ENCODE data around the gene FXYD5. TPM values are rescaled to one million over a fixed set of nuclear protein-coding genes. Genes with fewer than 3 reads are reported as not detected.
A peak's percentile ranks its signal among the peaks of the same experiment; 100 is the strongest.

The FXYD5 gene
- total RNA-seq, 1 donor from 2014 or later = 124 TPM

DNA sequence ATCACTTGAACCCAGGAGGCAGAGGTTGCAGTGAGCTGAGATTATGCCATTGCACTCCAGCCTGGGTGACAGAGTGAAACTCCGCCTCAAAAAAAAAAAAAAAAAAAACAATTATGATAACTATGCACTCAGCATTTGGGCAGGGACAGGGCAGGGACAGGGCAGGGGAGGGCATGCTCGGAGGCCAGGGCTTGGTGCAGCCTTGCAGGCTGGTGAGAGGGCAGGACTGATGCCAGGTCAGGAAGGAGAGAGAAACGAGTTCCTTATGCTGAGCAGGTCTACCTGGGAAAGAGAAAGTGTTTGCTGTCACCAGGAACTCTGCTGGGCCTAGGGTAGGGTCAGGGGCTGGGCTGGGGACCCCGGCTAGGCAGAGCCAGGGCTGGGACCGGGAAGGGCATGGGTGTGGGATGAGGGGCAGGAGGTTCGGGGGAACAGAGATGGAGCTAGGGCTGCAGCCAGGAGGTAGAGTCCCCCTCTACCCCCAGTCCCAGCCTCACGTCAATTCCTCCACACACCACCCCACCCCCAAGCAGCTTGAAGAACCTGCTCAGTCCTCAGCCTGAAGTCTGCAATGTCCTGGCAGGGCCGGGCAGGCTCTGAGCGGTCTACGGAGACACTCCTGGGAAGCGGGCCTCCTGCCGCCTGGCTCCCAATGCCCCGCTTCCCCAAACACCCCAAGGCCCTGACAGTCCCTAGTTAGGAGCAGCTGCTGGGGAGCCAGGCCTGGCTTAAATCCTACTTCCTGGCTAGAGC, 36.1 kb upstream of the FXYD5 start:
- H3K27ac ChIP-seq = peak overlapping the region; percentile 74
- peak; percentile 81 for ATAC-seq
- peak; percentile 89 for DNase-seq

DNA sequence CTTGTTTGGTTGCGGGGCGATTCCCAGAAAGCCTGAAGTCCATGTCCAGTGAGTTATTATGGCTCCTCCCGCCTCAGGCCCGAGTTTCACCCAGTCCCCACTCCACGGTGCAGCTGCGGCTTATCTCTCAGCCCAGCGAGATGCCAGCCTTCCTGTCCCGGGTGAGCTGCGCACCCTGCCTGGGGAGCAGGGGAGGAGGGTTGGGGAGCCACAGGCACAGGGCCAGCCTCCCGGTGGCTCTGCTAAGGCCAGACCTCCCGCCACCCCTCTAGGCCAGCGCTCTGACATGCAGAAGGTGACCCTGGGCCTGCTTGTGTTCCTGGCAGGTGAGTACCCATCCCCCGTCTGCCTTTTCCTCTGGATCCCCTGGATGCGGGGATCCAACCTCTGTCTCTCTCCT, 35.4 kb upstream of the FXYD5 start:
- TF ChIP-seq, protein P1, sequence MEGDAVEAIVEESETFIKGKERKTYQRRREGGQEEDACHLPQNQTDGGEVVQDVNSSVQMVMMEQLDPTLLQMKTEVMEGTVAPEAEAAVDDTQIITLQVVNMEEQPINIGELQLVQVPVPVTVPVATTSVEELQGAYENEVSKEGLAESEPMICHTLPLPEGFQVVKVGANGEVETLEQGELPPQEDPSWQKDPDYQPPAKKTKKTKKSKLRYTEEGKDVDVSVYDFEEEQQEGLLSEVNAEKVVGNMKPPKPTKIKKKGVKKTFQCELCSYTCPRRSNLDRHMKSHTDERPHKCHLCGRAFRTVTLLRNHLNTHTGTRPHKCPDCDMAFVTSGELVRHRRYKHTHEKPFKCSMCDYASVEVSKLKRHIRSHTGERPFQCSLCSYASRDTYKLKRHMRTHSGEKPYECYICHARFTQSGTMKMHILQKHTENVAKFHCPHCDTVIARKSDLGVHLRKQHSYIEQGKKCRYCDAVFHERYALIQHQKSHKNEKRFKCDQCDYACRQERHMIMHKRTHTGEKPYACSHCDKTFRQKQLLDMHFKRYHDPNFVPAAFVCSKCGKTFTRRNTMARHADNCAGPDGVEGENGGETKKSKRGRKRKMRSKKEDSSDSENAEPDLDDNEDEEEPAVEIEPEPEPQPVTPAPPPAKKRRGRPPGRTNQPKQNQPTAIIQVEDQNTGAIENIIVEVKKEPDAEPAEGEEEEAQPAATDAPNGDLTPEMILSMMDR (IDR thresholded peaks at IDR 0.05) = no peak
- H3K4me3 ChIP-seq = peak overlapping the region; percentile 30
- DNase-seq = no peak

More for the DNA sequence above, 36.1 kb upstream of the FXYD5 start:
- Histone ChIP-seq H3K36me3 (peaks cover 3% of the 10 kb centered on the region), H3K4me3 (peak overlapping the region; percentile 30), H3K27me3 (no peaks in the 10 kb centered on the region), H3K4me1 (peaks cover 30% of the 10 kb centered on the region), H3K9me3 (no peaks in the 10 kb centered on the region)
- intact Hi-C loops (cut with DNase I) = no loop called here
- TF ChIP-seq, protein P1 (IDR thresholded peaks at IDR 0.05) = no peak

DNA sequence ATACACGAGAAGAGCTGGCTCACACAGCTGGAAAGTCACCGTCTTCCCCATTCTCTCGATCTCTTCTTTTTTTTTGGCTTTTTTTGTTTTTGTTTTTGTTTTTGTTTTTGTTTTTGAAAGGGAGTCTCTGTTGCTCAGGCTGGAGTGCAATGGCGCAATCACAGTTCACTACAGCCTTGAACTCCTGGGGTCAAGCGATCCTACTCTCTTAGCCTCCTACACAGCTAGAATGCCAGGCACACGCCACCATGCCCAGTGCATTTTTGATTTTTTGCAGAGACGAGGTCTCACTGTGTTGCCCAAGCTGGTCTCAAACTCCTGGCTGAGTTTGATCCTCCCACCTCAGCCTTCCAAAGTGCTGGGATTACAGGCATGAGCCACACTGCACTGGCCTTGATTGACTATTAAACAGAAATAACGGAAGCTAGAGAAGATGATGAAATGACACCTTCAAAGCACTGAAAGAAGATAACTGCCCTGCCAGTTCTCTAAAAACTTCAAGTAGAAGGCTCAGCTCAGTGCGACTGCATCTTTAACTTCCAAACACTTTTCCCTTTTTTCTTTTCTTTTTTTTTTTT, 34.9 kb upstream of the FXYD5 start:
- Histone ChIP-seq H3K36me3 (peaks cover 3% of the 10 kb centered on the region), H3K4me1 (peaks cover 32% of the 10 kb centered on the region), H3K27ac (peak overlapping the region; percentile 74), H3K27me3 (no peaks in the 10 kb centered on the region), H3K9me3 (no peaks in the 10 kb centered on the region), H3K4me3 (peak overlapping the region; percentile 30)
- TF ChIP-seq, protein P1 (IDR thresholded peaks at IDR 0.05) = no peak
- intact Hi-C loops (cut with DNase I) = no loop called here
- ATAC-seq = no peak
- no peak for DNase-seq

More for the DNA sequence above, 35.4 kb upstream of the FXYD5 start:
- Histone ChIP-seq H3K36me3 (peaks cover 3% of the 10 kb centered on the region), H3K27me3 (no peaks in the 10 kb centered on the region), H3K9me3 (no peaks in the 10 kb centered on the region), H3K27ac (peak overlapping the region; percentile 74), H3K4me1 (peaks cover 36% of the 10 kb centered on the region)
- intact Hi-C loops (cut with DNase I) = no loop called here
- ATAC-seq = no peak

DNA sequence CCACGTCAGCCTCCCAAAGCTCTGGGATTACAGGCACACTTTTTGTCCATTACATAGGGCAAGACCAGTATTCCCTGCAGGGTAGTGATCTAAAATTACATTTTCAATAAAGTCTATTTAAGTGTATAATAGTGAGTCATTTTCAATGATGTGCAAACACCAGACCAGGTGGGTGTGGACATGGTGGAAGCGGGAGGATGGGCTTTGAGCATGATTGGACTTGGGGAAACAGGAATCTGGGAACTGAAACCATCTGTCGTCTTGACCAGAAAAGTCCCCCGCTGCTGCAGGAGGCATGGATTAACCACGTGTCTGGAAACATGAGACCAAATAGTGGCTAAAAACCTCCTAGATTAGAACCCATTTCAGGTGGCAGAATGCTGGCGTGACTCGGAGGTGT, 34.0 kb upstream of the FXYD5 start:
- no peak overlapping the region for H3K4me3 ChIP-seq
- H3K27me3 ChIP-seq = no peaks in the 10 kb centered on the region
- intact Hi-C loops (cut with DNase I) = no loop called here
- no peak for ATAC-seq
- H3K27ac ChIP-seq = no peak overlapping the region
- H3K9me3 ChIP-seq = no peaks in the 10 kb centered on the region
- H3K36me3 ChIP-seq = peaks cover 3% of the 10 kb centered on the region
- H3K4me1 ChIP-seq = peaks cover 32% of the 10 kb centered on the region
- TF ChIP-seq, protein P1 (IDR thresholded peaks at IDR 0.05) = no peak
- no peak for DNase-seq

DNA sequence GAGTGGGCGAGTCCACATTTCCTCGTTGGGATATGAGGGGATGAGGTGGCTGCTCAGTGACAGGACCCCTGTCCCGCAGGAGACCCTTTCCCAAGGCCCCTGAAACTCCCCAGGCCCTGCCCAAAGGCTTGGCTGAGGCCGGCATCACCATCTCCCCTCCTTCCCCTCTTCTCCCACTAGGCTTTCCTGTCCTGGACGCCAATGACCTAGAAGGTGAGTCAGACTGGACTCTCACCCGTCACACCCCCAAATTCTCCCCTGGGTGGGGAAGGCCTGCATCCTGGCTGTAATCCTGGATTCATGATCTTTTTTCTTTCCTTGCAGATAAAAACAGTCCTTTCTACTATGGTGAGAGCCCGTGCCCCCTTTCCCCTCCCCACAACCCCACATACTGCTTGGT, 33.6 kb upstream of the FXYD5 start:
- intact Hi-C loops (cut with DNase I) = no loop called here
- Histone ChIP-seq H3K4me1 (peaks cover 32% of the 10 kb centered on the region), H3K27me3 (no peaks in the 10 kb centered on the region), H3K9me3 (no peaks in the 10 kb centered on the region), H3K27ac (no peak overlapping the region), H3K36me3 (peaks cover 3% of the 10 kb centered on the region), H3K4me3 (no peak overlapping the region)
- ATAC-seq (no peak), DNase-seq (no peak)
- TF ChIP-seq, protein P1 (IDR thresholded peaks at IDR 0.05) = no peak
